ENCODE data around the gene IFNB1. TPM values are rescaled to one million over a fixed set of nuclear protein-coding genes. Genes with fewer than 3 reads are reported as not detected.

IFNB1 gene
- not detected for total RNA-seq (2021; ENCODE audit: unreplicated experiment)
- not detected in 2 replicates for polyA plus RNA-seq (2012)
- Bru-seq, nascent RNA, result not detected
- not detected for BruChase-seq, experiment 1, labeled RNA remaining after a 6-hour chase
- not detected for BruChase-seq, experiment 2, labeled RNA remaining after a 2-hour chase
- long read RNA-seq, result 0 reads

DNA sequence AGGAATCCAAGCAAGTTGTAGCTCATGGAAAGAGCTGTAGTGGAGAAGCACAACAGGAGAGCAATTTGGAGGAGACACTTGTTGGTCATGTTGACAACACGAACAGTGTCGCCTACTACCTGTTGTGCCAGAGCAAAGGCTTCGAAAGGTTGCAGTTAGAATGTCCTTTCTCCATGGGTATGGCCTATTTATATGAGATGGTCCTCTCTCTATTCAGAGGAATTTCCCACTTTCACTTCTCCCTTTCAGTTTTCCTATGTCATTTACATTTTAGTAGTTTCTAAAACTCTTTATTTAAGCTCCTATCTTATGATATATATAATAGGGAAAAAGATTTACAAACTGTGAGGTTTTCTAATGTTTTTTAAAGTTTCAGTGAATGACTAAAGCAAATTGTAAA is at the start of gene IFNB1:
Gene IFNB1 (minus strand): TSS at position 162 of the 400 bp plus-strand sequence. CDS start 73 bp downstream, at position 89.
- Histone ChIP-seq H3K27me3 (ENCODE audit: insufficient read depth, low read length) (no peaks in the 10 kb centered on the region), H3K9ac (ENCODE audit: low read length) (no peak within 1 kb of the TSS), H3K36me3 (ENCODE audit: control insufficient read depth in 1 of 2, insufficient read depth in 2 of 2, low read length in 2 of 2) (no peaks in the 10 kb centered on the region), H3K79me2 (ENCODE audit: insufficient read depth, low read length) (no peaks in the 10 kb centered on the region), H3K4me3 (replicated peaks in 1 of 2; ENCODE audit: low read depth in 1 of 2, low read length in 2 of 2) (no peak within 1 kb of the TSS), H3K27ac (ENCODE audit: low read depth, low read length) (no peak within 1 kb of the TSS), H2AFZ (ENCODE audit: low read depth, low read length, poor library complexity, severe bottlenecking) (peak within 1 kb of the TSS; percentile 89), H3K9me3 (ENCODE audit: control insufficient read depth in 1 of 2, insufficient read depth in 1 of 2, low read depth in 1 of 2, low read length in 2 of 2) (no peaks in the 10 kb centered on the region), H3K4me1 (ENCODE audit: control insufficient read depth in 1 of 2, insufficient read depth in 2 of 2, low read length in 2 of 2) (no peaks in the 10 kb centered on the region; a peak in 1 of 4 replicates), H3K9me2 (ENCODE audit: insufficient read depth) (no peaks in the 10 kb centered on the region), H3K4me2 (ENCODE audit: low read length) (no peak within 1 kb of the TSS), H4K20me1 (ENCODE audit: insufficient read depth) (no peaks in the 10 kb centered on the region)
- no peak for ATAC-seq
- no peak for TF ChIP-seq YY1 (IDR thresholded peaks at IDR 0.05; ENCODE audit: extremely low read depth, insufficient replicate concordance, low read depth, low read length)
- no peak for TF ChIP-seq SRF (IDR thresholded peaks at IDR 0.05; ENCODE audit: low read depth)
- no peak for TF ChIP-seq CBX3 (IDR thresholded peaks at IDR 0.05; ENCODE audit: low read depth)
- TF ChIP-seq, protein P1, sequence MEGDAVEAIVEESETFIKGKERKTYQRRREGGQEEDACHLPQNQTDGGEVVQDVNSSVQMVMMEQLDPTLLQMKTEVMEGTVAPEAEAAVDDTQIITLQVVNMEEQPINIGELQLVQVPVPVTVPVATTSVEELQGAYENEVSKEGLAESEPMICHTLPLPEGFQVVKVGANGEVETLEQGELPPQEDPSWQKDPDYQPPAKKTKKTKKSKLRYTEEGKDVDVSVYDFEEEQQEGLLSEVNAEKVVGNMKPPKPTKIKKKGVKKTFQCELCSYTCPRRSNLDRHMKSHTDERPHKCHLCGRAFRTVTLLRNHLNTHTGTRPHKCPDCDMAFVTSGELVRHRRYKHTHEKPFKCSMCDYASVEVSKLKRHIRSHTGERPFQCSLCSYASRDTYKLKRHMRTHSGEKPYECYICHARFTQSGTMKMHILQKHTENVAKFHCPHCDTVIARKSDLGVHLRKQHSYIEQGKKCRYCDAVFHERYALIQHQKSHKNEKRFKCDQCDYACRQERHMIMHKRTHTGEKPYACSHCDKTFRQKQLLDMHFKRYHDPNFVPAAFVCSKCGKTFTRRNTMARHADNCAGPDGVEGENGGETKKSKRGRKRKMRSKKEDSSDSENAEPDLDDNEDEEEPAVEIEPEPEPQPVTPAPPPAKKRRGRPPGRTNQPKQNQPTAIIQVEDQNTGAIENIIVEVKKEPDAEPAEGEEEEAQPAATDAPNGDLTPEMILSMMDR (IDR thresholded peaks at IDR 0.05 in 2 of 3, conservative IDR thresholded peaks at IDR 0.05 in 1 of 3; ENCODE audit: borderline replicate concordance in 1 of 3, insufficient read depth in 1 of 3, low read depth in 2 of 3, low read length in 2 of 3), result no peak
- TF ChIP-seq TCF7L2 (IDR thresholded peaks at IDR 0.05; ENCODE audit: borderline replicate concordance, extremely low read depth, insufficient read depth, insufficient read length), result no peak
- TF ChIP-seq EGR1 (IDR thresholded peaks at IDR 0.05; ENCODE audit: low read depth), result no peak
- TF ChIP-seq POLR2AphosphoS5 (IDR thresholded peaks at IDR 0.05; ENCODE audit: low read depth, low read length), result no peak
- no peak for TF ChIP-seq POLR2A (IDR thresholded peaks at IDR 0.05; ENCODE audit: borderline replicate concordance, extremely low read depth, insufficient read depth, insufficient read length)
- ChIA-PET CTCF (interaction anchor here (2.3 kb wide), 1 partner anchor 8 kb away, joined by 11 read pairs; no protein-coding TSS in a partner anchor), RAD21 (ENCODE audit: low non-redundant PET in 1 of 2, low total read pairs in 2 of 2, uncharacterized antibody in 2 of 2, unreplicated experiment in 2 of 2) (no interaction called here), POLR2A (interaction anchor here (1.2 kb wide), 1 partner anchor 10 kb away, joined by 4 read pairs; no protein-coding TSS in a partner anchor)
- DNase-seq (ENCODE audit: low read depth, low spot score), result no peak
- intact Hi-C loops (cut with micrococcal nuclease), result no loop called here
- no TSS peak for BruUV-seq (replicated peaks)
